Measurements from ENCODE around the gene SYT1.

SYT1 gene

GRCh38 chr12:78866518-78866917 lies 1.9 kb downstream of the SYT1 start:
- Histone ChIP-seq H3K9me3 (ENCODE audit: control insufficient read depth in 1 of 2, low read length in 2 of 2) (no peaks in the 10 kb centered on the region), H3K36me3 (ENCODE audit: control insufficient read depth in 1 of 2, insufficient read depth in 2 of 2, low read length in 2 of 2) (no peaks in the 10 kb centered on the region), H3K27ac (ENCODE audit: low read length) (no peak overlapping the region), H3K27me3 (ENCODE audit: low read depth, low read length) (peaks cover 9% of the 10 kb centered on the region), H3K4me1 (ENCODE audit: control insufficient read depth in 1 of 2, insufficient read depth in 2 of 2, low read length in 2 of 2) (peaks cover 0 to 22% of the 10 kb centered on the region in 2 donors), H3K4me3 (ENCODE audit: low read depth in 1 of 2, low read length in 2 of 2) (no peak overlapping the region)

GRCh38 chr12:78870539-78870938 lies 6.0 kb downstream of the SYT1 start:
- Histone ChIP-seq H3K27ac (ENCODE audit: low read length) (no peak overlapping the region), H3K9me3 (ENCODE audit: control insufficient read depth in 1 of 2, low read length in 2 of 2) (no peaks in the 10 kb centered on the region), H3K36me3 (ENCODE audit: control insufficient read depth in 1 of 2, insufficient read depth in 2 of 2, low read length in 2 of 2) (no peaks in the 10 kb centered on the region), H3K4me1 (ENCODE audit: control insufficient read depth in 1 of 2, insufficient read depth in 2 of 2, low read length in 2 of 2) (no peaks in the 10 kb centered on the region), H3K4me3 (ENCODE audit: low read depth in 1 of 2, low read length in 2 of 2) (no peak overlapping the region), H3K27me3 (ENCODE audit: low read depth, low read length) (no peaks in the 10 kb centered on the region)

- Histone ChIP-seq H3K36me3 (ENCODE audit: control insufficient read depth in 1 of 2, insufficient read depth in 2 of 2, low read length in 2 of 2) (no peaks in the 10 kb centered on the region), H3K4me1 (ENCODE audit: control insufficient read depth in 1 of 2, insufficient read depth in 2 of 2, low read length in 2 of 2) (no peaks in the 10 kb centered on the region), H3K27me3 (ENCODE audit: low read depth, low read length) (no peaks in the 10 kb centered on the region), H3K27ac (ENCODE audit: low read length) (no peak overlapping the region), H3K9me3 (ENCODE audit: control insufficient read depth in 1 of 2, low read length in 2 of 2) (no peaks in the 10 kb centered on the region), H3K4me3 (ENCODE audit: low read depth in 1 of 2, low read length in 2 of 2) (no peak overlapping the region)
These were observed 7.0 kb downstream of the SYT1 start for GRCh38 chr12:78871566-78871965.

GRCh38 chr12:78878459-78878858 lies 13.9 kb downstream of the SYT1 start:
- Histone ChIP-seq H3K9me3 (ENCODE audit: control insufficient read depth in 1 of 2, low read length in 2 of 2) (no peaks in the 10 kb centered on the region), H3K4me3 (ENCODE audit: low read depth in 1 of 2, low read length in 2 of 2) (no peak overlapping the region), H3K27ac (ENCODE audit: low read length) (no peak overlapping the region), H3K36me3 (ENCODE audit: control insufficient read depth in 1 of 2, insufficient read depth in 2 of 2, low read length in 2 of 2) (no peaks in the 10 kb centered on the region), H3K27me3 (ENCODE audit: low read depth, low read length) (no peaks in the 10 kb centered on the region), H3K4me1 (ENCODE audit: control insufficient read depth in 1 of 2, insufficient read depth in 2 of 2, low read length in 2 of 2) (no peaks in the 10 kb centered on the region)

GRCh38 chr12:78878866-78879265 lies 14.3 kb downstream of the SYT1 start:
- Histone ChIP-seq H3K36me3 (ENCODE audit: control insufficient read depth in 1 of 2, insufficient read depth in 2 of 2, low read length in 2 of 2) (no peaks in the 10 kb centered on the region), H3K9me3 (ENCODE audit: control insufficient read depth in 1 of 2, low read length in 2 of 2) (no peaks in the 10 kb centered on the region), H3K4me3 (ENCODE audit: low read depth in 1 of 2, low read length in 2 of 2) (no peak overlapping the region), H3K27me3 (ENCODE audit: low read depth, low read length) (no peaks in the 10 kb centered on the region), H3K4me1 (ENCODE audit: control insufficient read depth in 1 of 2, insufficient read depth in 2 of 2, low read length in 2 of 2) (no peaks in the 10 kb centered on the region), H3K27ac (ENCODE audit: low read length) (no peak overlapping the region)

GRCh38 chr12:78880078-78880477 lies 15.5 kb downstream of the SYT1 start:
- Histone ChIP-seq H3K27ac (ENCODE audit: low read length) (no peak overlapping the region), H3K4me1 (ENCODE audit: control insufficient read depth in 1 of 2, insufficient read depth in 2 of 2, low read length in 2 of 2) (no peaks in the 10 kb centered on the region), H3K9me3 (ENCODE audit: control insufficient read depth in 1 of 2, low read length in 2 of 2) (no peaks in the 10 kb centered on the region), H3K36me3 (ENCODE audit: control insufficient read depth in 1 of 2, insufficient read depth in 2 of 2, low read length in 2 of 2) (no peaks in the 10 kb centered on the region), H3K27me3 (ENCODE audit: low read depth, low read length) (no peaks in the 10 kb centered on the region), H3K4me3 (ENCODE audit: low read depth in 1 of 2, low read length in 2 of 2) (no peak overlapping the region)

GRCh38 chr12:78881685-78882084 lies 17.1 kb downstream of the SYT1 start:
- Histone ChIP-seq H3K36me3 (ENCODE audit: control insufficient read depth in 1 of 2, insufficient read depth in 2 of 2, low read length in 2 of 2) (no peaks in the 10 kb centered on the region), H3K9me3 (ENCODE audit: control insufficient read depth in 1 of 2, low read length in 2 of 2) (no peaks in the 10 kb centered on the region), H3K27ac (ENCODE audit: low read length) (no peak overlapping the region), H3K27me3 (ENCODE audit: low read depth, low read length) (no peaks in the 10 kb centered on the region), H3K4me3 (ENCODE audit: low read depth in 1 of 2, low read length in 2 of 2) (no peak overlapping the region), H3K4me1 (ENCODE audit: control insufficient read depth in 1 of 2, insufficient read depth in 2 of 2, low read length in 2 of 2) (no peaks in the 10 kb centered on the region)

GRCh38 chr12:78885466-78885865 lies 20.9 kb downstream of the SYT1 start:
- H3K9me3 ChIP-seq (ENCODE audit: control insufficient read depth in 1 of 2, low read length in 2 of 2), result no peaks in the 10 kb centered on the region
- H3K4me1 ChIP-seq (ENCODE audit: control insufficient read depth in 1 of 2, insufficient read depth in 2 of 2, low read length in 2 of 2), result no peaks in the 10 kb centered on the region
- no peaks in the 10 kb centered on the region for H3K27me3 ChIP-seq (ENCODE audit: low read depth, low read length)
- H3K36me3 ChIP-seq (ENCODE audit: control insufficient read depth in 1 of 2, insufficient read depth in 2 of 2, low read length in 2 of 2), result no peaks in the 10 kb centered on the region
- no peak overlapping the region for H3K4me3 ChIP-seq (ENCODE audit: low read depth in 1 of 2, low read length in 2 of 2)
- H3K27ac ChIP-seq (ENCODE audit: low read length), result no peak overlapping the region

- H3K27ac ChIP-seq (ENCODE audit: low read length), result no peak overlapping the region
- no peaks in the 10 kb centered on the region for H3K9me3 ChIP-seq (ENCODE audit: control insufficient read depth in 1 of 2, low read length in 2 of 2)
- no peaks in the 10 kb centered on the region for H3K27me3 ChIP-seq (ENCODE audit: low read depth, low read length)
- no peak overlapping the region for H3K4me3 ChIP-seq (ENCODE audit: low read depth in 1 of 2, low read length in 2 of 2)
- H3K4me1 ChIP-seq (ENCODE audit: control insufficient read depth in 1 of 2, insufficient read depth in 2 of 2, low read length in 2 of 2), result no peaks in the 10 kb centered on the region
- no peaks in the 10 kb centered on the region for H3K36me3 ChIP-seq (ENCODE audit: control insufficient read depth in 1 of 2, insufficient read depth in 2 of 2, low read length in 2 of 2)
These were observed 22.3 kb downstream of the SYT1 start for GRCh38 chr12:78886719-78887407.

- H3K4me1 ChIP-seq (ENCODE audit: control insufficient read depth in 1 of 2, insufficient read depth in 2 of 2, low read length in 2 of 2), result no peaks in the 10 kb centered on the region
- H3K4me3 ChIP-seq (ENCODE audit: low read depth in 1 of 2, low read length in 2 of 2), result no peak overlapping the region
- no peak overlapping the region for H3K27ac ChIP-seq (ENCODE audit: low read length)
- no peaks in the 10 kb centered on the region for H3K9me3 ChIP-seq (ENCODE audit: control insufficient read depth in 1 of 2, low read length in 2 of 2)
- no peaks in the 10 kb centered on the region for H3K27me3 ChIP-seq (ENCODE audit: low read depth, low read length)
- H3K36me3 ChIP-seq (ENCODE audit: control insufficient read depth in 1 of 2, insufficient read depth in 2 of 2, low read length in 2 of 2), result no peaks in the 10 kb centered on the region
These were observed 22.9 kb downstream of the SYT1 start for GRCh38 chr12:78887444-78887843.

GRCh38 chr12:78888568-78888967 lies 24.0 kb downstream of the SYT1 start:
- Histone ChIP-seq H3K4me1 (ENCODE audit: control insufficient read depth in 1 of 2, insufficient read depth in 2 of 2, low read length in 2 of 2) (no peaks in the 10 kb centered on the region), H3K4me3 (ENCODE audit: low read depth in 1 of 2, low read length in 2 of 2) (no peak overlapping the region)

GRCh38 chr12:78891646-78892353 lies 27.2 kb downstream of the SYT1 start:
- Histone ChIP-seq H3K27me3 (ENCODE audit: low read depth, low read length) (no peaks in the 10 kb centered on the region), H3K27ac (ENCODE audit: low read length) (no peak overlapping the region), H3K9me3 (ENCODE audit: control insufficient read depth in 1 of 2, low read length in 2 of 2) (no peaks in the 10 kb centered on the region), H3K36me3 (ENCODE audit: control insufficient read depth in 1 of 2, insufficient read depth in 2 of 2, low read length in 2 of 2) (no peaks in the 10 kb centered on the region), H3K4me3 (ENCODE audit: low read depth in 1 of 2, low read length in 2 of 2) (no peak overlapping the region), H3K4me1 (ENCODE audit: control insufficient read depth in 1 of 2, insufficient read depth in 2 of 2, low read length in 2 of 2) (no peaks in the 10 kb centered on the region)

More at GRCh38 chr12:78888568-78888967, 24.0 kb downstream of the SYT1 start:
- Histone ChIP-seq H3K27me3 (ENCODE audit: low read depth, low read length) (no peaks in the 10 kb centered on the region), H3K27ac (ENCODE audit: low read length) (no peak overlapping the region), H3K36me3 (ENCODE audit: control insufficient read depth in 1 of 2, insufficient read depth in 2 of 2, low read length in 2 of 2) (no peaks in the 10 kb centered on the region), H3K9me3 (ENCODE audit: control insufficient read depth in 1 of 2, low read length in 2 of 2) (no peaks in the 10 kb centered on the region)
